CD4-positive, alpha-beta T cell treated with Interleukin-17A for 1 hour (primary cell): ENCODE results near the gene TNS3.

Experiments
- DNase-seq: peaks from one replicate; pipeline ENCODE4 v3.0.0-alpha.2; 2020

TNS3 gene

DNA sequence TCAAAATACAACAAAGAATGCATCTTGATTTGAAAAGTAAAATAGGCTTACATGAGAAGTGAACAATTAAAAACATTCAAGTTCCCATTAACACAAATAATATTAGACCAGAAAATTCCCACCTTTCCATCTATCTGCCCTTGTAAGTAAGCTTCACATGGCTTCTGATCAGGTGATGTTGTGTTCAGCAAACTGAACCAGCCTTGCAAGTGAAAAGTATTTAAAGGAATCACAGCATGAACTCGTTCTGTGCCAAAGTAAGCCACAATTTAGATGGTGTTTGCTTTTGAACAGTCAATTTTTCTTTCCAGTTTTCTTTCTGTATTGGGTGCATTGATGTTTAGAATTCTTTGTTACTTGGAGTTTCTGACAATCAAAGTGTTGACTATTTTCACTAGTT lies 347.9 kb downstream of the TNS3 start:
- no peak for DNase-seq

DNA sequence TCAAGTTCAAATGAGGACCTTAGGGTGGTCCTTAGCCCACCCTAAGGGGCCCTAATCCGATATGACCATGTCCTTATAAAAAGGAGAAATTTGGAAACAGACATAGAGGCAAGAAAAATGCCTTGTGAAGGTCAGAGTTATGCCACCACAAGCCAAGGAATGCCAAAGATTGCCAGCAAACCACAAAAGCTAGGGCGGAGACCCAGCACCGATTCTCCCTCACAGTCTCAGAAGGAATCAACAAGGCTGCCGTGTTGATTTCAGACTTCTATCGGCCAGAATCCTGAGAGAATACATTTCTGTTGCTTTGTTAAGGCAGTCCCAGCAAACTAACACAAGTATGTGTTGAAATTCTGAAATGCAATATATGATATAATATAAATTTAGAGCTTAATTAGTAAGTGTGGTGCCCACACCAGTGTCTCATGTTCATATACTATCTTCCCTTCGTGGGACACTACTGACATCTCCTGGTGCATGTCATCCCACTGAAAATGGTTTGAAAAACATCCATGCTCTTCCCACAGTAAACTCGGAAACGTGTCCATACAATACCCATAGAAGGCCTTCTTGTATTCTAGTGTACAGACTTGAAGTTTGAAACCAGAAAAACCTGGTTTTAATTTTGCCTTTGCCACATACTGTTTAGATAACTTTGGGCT lies 349.0 kb downstream of the TNS3 start:
- no peak for DNase-seq

DNA sequence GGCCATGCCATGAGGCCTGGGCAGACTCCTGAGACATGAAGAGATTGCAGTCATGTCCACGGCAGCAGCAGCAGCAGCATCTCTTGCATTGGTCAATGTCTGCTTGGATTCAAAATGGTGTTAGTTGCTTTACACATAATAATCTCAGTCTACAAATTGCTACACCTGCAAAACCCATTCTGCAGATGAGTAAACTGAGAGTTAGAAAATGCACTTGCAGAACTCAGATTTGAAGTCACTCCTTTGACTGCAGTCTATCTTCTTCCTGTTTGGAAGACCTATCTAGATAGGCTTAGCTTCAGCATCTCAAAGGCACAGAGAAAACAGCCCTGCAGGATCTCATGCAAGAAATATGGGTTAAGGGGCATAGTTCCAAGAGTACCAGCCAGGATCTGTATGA lies 350.3 kb downstream of the TNS3 start:
- no peak for DNase-seq

DNA sequence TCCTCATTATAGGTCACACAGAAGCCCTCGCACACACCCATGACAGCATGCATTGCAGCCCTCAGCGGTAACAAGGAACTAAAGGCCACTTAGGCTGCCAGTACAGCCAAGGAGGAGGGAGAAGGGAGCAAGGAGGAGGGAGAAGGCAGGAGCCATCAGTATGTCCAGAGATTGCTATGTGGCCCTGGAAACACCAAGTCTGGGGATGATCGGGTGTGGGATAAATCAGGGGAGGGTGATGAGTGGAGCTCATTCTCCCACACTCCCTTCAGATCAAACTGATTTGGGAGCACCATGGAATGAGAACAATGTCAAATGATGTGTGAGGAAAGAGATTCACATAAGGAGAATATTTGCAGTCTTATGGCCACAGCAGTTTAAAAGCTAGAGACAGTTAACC lies 350.9 kb downstream of the TNS3 start:
- no peak for DNase-seq

DNA sequence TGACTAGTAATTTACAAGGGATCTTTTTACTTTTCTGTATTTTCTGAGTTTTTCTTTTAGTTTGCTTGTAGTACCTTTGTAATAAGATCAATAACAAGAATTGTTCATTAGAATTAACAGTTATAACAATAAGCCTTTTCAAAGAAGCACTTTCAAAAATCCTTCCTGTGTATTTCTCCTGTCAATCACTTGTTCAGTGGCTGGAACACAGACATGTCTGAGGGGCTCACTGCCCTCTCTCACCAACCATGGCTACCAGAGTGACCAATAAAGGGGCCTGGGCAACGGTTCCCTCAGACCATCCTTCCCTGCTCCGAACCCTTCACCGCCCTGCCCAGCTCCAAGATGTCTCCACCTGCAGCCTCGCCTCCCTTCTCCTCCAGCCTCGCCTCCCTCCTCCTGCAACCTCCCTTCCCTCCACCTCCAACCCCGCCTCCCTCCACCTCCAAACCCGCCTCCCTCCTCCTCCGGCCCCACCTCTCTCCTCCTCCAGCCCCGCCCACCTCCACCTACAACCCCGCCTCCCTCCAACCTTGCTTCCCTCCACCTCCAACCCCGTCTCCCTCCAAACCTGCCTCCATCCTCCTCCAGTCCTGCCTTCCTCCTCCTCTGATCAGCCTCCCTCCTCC lies 353.4 kb downstream of the TNS3 start:
- no peak for DNase-seq

DNA sequence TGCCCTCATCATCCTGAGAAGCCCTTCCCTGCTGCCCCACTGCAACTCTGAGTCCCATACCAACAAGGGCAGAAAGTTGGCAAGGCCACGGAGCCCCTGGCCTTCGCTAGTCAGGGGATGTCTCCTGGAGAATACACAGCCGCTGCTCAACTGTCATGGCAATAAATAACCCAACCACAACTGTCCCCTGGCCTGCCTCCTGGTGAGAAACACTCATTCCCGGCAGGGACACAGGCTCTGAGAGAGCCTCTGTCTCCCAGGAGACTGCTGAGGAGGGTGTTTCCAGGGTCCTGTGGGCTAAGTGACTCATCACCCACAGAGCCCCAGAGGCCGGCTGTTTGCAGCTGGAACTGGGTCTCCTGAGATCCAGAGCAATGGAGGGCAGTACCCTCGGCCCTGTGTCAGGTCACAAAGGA lies 354.1 kb downstream of the TNS3 start:
- no peak for DNase-seq

DNA sequence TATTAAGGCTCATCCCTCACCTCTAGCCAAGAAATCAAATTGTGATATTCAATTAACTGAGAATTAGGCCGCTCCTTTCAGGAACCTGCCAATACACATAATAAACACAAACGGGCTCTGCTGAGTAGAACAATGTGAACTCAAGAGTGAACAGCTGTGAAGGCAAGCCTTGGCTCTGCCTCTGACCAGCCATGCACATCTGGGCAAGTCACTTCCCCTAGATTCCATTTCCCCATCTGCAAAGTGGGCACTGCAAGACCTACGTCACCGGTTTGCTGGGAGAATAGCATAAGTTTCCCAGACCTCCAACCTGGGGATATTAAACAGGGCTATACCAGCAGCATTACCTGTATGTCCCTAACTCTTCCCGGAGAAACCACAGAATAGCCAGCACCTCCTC lies 355.2 kb downstream of the TNS3 start:
- no peak for DNase-seq

DNA sequence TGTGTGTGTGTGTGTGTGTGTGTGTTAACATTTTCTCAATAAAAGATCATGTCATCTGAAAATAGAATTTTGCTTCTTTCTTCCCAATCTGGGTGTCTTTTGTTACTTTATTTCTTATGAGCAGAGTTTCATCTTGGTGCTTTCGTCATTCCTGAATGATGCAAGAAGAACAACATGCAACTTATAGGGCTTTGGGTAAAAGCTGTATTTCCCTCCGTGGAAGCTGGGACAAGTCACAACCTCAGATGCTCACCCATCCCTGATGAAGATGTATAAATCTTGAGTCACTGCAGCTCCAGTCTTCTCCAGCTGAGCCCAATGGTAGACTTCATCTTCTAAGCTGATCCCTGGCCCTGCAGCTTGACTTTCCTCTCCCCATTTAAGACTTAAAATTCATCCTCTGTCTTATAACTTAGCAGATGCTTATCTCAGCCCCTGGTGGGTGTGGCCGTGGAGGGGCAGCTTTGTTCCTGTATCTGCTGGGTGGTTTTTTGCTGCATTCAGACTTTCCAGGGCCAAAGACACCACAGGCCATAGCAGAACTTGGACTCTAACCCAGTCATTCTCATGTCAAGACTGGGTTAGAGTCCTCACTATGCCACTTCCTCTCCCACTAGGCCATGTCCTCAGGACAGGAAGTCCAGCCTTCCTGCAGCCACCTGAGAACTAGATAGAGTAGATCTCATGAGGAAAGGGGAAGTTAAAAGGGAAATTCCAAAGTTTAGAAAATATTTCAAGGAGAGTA lies 356.4 kb downstream of the TNS3 start:
- DNase-seq: no peak
